ENCODE data around the gene RAMACL.

The RAMACL gene

DNA sequence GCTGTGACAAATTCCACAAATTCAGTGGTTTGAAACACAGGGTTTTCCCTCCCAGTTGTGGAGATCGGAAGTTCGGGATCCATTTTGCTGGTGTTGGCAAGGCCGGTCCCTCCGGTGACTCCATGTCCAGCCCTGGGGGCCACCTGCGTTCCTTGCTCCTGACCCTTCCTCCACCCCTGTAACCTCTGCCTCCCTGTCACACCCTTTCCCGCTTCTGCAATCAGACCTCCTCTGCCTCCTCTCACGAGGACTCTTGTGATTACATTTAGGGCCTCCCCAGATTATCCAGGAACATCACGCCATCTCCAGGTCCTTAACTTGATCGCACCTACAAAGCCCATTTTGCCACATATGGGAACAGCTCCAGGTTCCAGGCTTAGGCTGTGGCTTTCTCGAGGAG lies 28.1 kb upstream of the RAMACL start:
- no peak overlapping the region for H3K4me3 ChIP-seq (ENCODE audit: low read depth, low read length)
- H3K27ac ChIP-seq, result no peak overlapping the region
- peaks cover 3% of the 10 kb centered on the region for H3K36me3 ChIP-seq (replicated peaks)
- H3K27me3 ChIP-seq (replicated peaks), result no peaks in the 10 kb centered on the region
- no peak for DNase-seq
- in situ Hi-C loops (cut with HindIII; ENCODE audit: low pct_ligation_motif_present, low sequenced_read_pairs), result no loop called here
- TF ChIP-seq, protein P1, sequence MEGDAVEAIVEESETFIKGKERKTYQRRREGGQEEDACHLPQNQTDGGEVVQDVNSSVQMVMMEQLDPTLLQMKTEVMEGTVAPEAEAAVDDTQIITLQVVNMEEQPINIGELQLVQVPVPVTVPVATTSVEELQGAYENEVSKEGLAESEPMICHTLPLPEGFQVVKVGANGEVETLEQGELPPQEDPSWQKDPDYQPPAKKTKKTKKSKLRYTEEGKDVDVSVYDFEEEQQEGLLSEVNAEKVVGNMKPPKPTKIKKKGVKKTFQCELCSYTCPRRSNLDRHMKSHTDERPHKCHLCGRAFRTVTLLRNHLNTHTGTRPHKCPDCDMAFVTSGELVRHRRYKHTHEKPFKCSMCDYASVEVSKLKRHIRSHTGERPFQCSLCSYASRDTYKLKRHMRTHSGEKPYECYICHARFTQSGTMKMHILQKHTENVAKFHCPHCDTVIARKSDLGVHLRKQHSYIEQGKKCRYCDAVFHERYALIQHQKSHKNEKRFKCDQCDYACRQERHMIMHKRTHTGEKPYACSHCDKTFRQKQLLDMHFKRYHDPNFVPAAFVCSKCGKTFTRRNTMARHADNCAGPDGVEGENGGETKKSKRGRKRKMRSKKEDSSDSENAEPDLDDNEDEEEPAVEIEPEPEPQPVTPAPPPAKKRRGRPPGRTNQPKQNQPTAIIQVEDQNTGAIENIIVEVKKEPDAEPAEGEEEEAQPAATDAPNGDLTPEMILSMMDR (IDR thresholded peaks at IDR 0.05; ENCODE audit: low read depth, low read length, missing control alignments), result no peak

DNA sequence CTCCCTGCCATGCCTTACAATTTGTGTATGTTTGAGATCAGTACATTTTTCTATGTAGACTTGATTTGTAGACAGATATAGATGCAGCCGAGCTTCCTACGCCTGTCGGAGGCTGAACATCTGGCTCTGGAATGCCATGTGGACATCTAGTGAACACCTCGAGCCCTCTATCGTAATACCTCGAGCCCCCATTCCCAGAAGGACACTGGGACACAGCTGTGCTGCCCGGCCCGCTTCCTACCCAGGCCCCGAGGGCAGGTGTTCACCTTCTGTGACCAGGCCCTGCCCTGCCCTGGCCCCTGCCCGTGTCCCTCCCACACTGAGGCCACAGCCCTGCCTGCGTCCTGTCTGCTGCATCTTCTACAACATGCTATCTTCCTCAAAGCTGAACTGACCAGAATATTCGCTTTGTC lies 27.7 kb upstream of the RAMACL start:
- no peak for DNase-seq
- H3K27me3 ChIP-seq (replicated peaks), result no peaks in the 10 kb centered on the region
- no peak overlapping the region for H3K4me3 ChIP-seq (ENCODE audit: low read depth, low read length)
- in situ Hi-C loops (cut with HindIII; ENCODE audit: low pct_ligation_motif_present, low sequenced_read_pairs), result no loop called here
- TF ChIP-seq, protein P1 (IDR thresholded peaks at IDR 0.05; ENCODE audit: low read depth, low read length, missing control alignments), result no peak
- peaks cover 3% of the 10 kb centered on the region for H3K36me3 ChIP-seq (replicated peaks)
- no peak overlapping the region for H3K27ac ChIP-seq

DNA sequence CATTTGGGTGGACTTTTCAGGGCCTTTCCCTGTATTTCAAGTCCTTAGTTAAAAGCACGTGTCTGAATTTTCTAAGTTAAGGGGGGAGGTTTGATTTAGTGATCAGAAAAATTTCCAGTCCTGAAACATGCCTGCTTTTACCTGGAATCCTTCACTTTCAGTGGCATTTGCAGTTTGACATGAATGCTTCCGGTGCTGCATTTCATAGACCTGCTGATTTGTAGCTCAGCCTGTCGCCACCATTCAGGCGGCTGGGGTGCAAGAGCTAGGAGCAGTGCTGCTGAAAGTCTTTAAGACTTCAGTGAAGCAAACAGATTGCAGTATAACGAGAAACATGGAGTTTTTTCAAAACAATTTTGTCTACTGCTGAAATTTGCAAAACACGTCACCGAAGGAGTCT lies 26.5 kb upstream of the RAMACL start:
- in situ Hi-C loops (cut with HindIII; ENCODE audit: low pct_ligation_motif_present, low sequenced_read_pairs), result no loop called here
- no peak for DNase-seq
- no peaks in the 10 kb centered on the region for H3K27me3 ChIP-seq (replicated peaks)
- H3K27ac ChIP-seq, result no peak overlapping the region
- no peak overlapping the region for H3K4me3 ChIP-seq (ENCODE audit: low read depth, low read length)
- TF ChIP-seq, protein P1 (IDR thresholded peaks at IDR 0.05; ENCODE audit: low read depth, low read length, missing control alignments), result no peak
- H3K36me3 ChIP-seq (replicated peaks), result no peaks in the 10 kb centered on the region

DNA sequence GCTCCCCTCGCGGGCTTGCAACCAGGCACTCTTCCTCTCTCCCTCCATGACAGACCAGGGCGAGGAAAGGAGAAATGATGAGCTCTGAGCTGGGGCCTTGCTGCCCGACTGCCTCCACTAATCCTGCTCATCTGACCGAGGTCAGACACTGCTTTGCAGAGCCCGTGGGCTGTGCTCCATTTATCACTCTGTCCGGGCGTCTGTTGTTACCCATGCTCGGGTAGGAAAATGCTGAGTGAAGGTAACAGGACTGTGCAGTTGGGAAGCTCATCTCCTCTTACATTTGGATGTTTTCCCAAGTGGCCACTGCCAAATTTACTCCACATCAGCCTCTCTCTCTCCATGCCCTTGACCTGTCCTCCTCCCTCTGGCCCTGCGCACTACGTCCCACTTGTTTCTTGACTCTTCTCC lies 26.0 kb upstream of the RAMACL start:
- in situ Hi-C loops (cut with HindIII; ENCODE audit: low pct_ligation_motif_present, low sequenced_read_pairs), result no loop called here

DNA sequence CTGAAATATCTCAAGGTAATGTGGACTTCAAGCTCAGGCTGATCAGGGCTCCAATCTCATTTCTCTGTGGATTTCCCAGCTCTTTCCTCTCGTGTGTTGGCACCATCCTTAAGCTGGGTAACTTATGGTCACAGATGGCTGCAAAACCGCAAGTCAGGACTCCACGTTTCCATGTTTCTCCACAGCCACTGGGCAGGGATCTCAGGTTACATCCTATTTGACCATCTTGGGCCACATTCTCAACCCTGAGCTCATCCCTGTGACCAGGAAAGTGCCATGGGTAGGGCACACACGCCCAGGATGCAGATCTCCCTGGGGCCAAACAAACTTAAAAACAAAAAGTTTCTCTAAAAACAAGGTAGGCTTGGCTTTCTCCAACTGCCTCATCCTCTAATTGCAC lies 25.2 kb upstream of the RAMACL start:
- Histone ChIP-seq H3K27ac (no peak overlapping the region), H3K27me3 (replicated peaks) (no peaks in the 10 kb centered on the region), H3K36me3 (replicated peaks) (no peaks in the 10 kb centered on the region), H3K4me3 (ENCODE audit: low read depth, low read length) (no peak overlapping the region)
- TF ChIP-seq, protein P1 (IDR thresholded peaks at IDR 0.05; ENCODE audit: low read depth, low read length, missing control alignments), result no peak
- no peak for DNase-seq
- in situ Hi-C loops (cut with HindIII; ENCODE audit: low pct_ligation_motif_present, low sequenced_read_pairs), result no loop called here

More for the DNA sequence above, 26.0 kb upstream of the RAMACL start:
- H3K27me3 ChIP-seq (replicated peaks), result no peaks in the 10 kb centered on the region
- no peak overlapping the region for H3K4me3 ChIP-seq (ENCODE audit: low read depth, low read length)
- DNase-seq, result no peak
- no peaks in the 10 kb centered on the region for H3K36me3 ChIP-seq (replicated peaks)
- no peak overlapping the region for H3K27ac ChIP-seq
- TF ChIP-seq, protein P1 (IDR thresholded peaks at IDR 0.05; ENCODE audit: low read depth, low read length, missing control alignments), result no peak

DNA sequence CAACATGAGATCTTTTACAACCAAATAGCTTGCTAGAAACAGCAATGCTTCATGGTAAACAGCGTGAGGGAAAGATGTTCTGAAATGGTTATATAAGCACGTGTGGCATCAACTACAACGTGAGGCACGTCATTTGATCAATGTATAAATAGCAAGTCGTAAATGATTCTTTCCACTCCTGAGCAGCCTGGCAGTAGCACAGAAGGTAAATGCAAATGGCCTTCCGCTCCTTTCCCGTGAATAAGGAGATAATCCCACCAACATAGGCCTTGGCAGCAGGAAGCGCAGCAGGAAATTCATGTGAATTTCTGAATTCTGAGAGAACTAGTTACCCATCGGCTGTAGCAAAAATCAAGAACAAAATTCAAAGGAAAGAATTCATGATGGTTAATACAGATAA lies 23.6 kb upstream of the RAMACL start:
- H3K27me3 ChIP-seq (replicated peaks), result no peaks in the 10 kb centered on the region
- TF ChIP-seq, protein P1 (IDR thresholded peaks at IDR 0.05; ENCODE audit: low read depth, low read length, missing control alignments), result no peak
- DNase-seq, result no peak
- H3K27ac ChIP-seq, result no peak overlapping the region
- H3K4me3 ChIP-seq (ENCODE audit: low read depth, low read length), result no peak overlapping the region
- in situ Hi-C loops (cut with HindIII; ENCODE audit: low pct_ligation_motif_present, low sequenced_read_pairs), result no loop called here
- H3K36me3 ChIP-seq (replicated peaks), result no peaks in the 10 kb centered on the region

All from brain microvascular endothelial cell (primary cell).